GM10266 (cell line): ENCODE measurements around the gene ST14.

Experiments used
- DNase-seq: peaks from one replicate; pipeline ENCODE4 v3.0.0; 2012; ENCODE audit errors: extremely low spot score
- TF ChIP-seq, protein P1 (sequence below): IDR thresholded peaks from 2 replicates; pipeline ENCODE4 v1.5.1; 2012; ENCODE audit warnings: mild to moderate bottlenecking, low read depth; ENCODE audit not compliant: control insufficient read depth, insufficient read depth; ENCODE audit errors: missing control alignments

ST14 gene

DNA sequence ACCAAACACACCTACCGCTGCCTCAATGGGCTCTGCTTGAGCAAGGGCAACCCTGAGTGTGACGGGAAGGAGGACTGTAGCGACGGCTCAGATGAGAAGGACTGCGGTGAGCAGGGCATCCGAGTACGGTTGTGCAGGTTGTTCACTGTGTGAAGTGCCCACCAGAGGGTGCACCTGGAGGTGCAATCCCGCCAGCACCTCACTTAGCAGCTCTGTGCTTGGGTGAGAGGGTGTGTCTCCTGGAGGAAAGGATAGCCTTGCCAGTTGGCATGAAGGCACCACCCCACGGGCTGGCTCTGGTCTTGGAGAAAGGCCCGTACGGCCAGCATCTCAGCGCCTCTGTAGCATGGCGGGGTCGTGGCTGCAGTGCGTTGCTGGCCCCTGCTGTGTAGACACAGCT lies 39.4 kb downstream of the ST14 start:
- TF ChIP-seq, protein P1, sequence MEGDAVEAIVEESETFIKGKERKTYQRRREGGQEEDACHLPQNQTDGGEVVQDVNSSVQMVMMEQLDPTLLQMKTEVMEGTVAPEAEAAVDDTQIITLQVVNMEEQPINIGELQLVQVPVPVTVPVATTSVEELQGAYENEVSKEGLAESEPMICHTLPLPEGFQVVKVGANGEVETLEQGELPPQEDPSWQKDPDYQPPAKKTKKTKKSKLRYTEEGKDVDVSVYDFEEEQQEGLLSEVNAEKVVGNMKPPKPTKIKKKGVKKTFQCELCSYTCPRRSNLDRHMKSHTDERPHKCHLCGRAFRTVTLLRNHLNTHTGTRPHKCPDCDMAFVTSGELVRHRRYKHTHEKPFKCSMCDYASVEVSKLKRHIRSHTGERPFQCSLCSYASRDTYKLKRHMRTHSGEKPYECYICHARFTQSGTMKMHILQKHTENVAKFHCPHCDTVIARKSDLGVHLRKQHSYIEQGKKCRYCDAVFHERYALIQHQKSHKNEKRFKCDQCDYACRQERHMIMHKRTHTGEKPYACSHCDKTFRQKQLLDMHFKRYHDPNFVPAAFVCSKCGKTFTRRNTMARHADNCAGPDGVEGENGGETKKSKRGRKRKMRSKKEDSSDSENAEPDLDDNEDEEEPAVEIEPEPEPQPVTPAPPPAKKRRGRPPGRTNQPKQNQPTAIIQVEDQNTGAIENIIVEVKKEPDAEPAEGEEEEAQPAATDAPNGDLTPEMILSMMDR, result no peak
- DNase-seq, result no peak

DNA sequence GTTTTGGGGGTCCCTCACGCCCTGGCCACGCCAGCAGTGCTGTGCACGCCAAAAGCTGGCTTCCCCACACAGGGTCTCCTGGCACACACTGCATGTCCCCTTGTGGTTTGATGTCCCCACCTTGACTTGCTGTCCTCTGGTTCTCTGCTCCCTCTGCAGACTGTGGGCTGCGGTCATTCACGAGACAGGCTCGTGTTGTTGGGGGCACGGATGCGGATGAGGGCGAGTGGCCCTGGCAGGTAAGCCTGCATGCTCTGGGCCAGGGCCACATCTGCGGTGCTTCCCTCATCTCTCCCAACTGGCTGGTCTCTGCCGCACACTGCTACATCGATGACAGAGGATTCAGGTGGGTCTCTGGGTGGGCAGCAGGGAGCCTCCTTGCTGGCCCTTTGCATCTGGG lies 40.2 kb downstream of the ST14 start:
- TF ChIP-seq, protein P1, result no peak
- DNase-seq, result no peak

DNA sequence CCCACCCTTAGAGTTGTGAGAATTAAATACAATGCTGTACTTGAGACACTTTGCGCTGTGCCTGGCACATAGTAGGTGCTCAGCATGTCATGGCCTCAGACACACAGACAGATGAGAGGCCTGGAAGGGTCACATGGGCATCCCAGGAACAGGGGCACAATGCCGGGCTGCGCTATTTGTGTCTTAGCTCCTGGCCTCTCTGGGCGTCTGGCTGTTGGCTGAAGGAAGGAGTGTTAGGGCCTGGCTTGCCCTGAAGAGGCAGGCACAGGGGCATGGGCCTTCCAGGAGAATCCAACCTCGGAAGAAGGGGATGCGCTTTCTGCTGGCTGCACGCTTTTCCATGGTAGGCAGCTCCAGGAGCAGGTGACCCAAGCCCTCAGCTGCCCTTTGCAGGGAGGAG lies 41.4 kb downstream of the ST14 start:
- TF ChIP-seq, protein P1, result no peak

DNA sequence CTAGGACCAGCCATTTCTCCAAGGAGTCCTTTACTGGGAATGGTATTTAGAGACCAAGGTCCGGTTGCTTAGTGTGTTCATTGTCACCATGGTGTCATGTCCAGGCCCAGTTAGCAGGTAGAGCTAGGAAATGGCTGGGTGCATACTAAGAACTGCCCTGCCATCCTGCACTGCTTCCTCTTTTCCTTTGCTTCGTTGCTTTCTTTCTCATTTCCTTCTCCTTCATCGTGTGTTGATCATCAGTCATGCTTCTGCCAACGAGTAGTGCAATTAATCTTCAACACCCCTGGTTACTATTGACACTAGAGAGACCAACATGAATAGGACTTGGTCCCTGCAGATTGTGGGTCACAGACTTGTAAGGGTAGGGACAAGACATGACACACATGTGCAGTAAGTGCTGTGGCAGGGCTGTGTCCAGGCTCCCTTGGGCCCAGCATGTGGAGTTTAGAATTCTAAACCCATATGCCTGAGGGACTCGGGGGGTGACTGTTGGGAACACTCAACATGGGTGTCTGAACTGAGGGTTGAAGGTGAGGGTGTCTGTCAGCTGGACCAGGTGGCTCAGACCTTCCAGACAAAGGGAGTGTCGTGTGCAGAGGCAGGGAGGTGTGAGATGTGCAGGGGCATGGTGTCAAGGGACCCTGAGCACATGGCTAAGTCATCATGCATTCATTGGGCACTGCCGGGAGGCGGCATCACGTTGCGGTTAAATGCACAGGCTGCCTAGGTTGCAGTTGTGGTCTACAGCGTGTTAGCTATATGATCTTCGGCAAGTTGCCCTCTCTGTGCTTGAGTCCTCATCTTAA lies 42.6 kb downstream of the ST14 start:
- TF ChIP-seq, protein P1, result no peak

More for the DNA sequence above, 41.4 kb downstream of the ST14 start:
- no peak for DNase-seq

DNA sequence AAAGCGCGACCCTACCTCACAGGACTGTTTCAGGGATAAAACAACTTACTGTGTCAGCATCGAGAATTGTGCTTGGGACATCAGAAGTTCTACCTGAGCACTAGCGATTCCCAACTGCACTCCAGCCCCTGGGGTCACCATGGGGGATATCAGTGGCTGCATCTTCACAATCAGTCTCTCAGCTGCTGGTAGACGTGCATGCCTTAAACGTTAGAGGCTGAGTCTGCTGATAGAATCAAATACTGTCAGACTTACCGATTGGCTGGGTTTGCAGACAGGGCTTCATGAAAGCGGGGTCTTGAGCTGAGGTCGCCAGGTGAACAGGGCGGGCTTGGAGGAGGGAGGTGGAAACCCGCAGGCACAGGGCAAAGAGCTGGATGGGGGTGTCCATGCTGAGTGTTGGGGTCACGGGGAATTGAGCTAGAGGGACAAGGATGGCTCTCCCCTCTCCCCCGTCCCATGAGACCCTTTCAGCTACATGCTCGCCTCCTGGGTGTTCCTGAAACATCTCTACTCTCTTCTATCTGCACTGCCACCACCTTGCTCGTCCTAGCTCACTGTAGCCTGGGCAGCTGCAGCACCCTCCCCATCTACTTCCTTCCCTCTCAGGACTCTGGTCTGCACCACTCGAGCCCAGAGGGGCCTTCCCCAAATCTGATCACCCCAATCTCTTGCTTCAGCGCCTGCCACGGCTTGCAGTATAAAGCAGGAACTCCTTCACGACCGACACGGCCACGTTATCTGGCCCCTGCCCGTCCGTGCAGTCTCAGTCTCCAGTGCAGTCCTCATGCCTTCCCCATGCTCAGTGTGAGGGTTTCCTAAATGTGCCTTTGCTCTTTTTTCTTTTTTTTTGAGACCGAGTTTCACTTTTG lies 43.5 kb downstream of the ST14 start:
- TF ChIP-seq, protein P1, result no peak
- DNase-seq, result no peak

More for the DNA sequence above, 42.6 kb downstream of the ST14 start:
- DNase-seq, result no peak

DNA sequence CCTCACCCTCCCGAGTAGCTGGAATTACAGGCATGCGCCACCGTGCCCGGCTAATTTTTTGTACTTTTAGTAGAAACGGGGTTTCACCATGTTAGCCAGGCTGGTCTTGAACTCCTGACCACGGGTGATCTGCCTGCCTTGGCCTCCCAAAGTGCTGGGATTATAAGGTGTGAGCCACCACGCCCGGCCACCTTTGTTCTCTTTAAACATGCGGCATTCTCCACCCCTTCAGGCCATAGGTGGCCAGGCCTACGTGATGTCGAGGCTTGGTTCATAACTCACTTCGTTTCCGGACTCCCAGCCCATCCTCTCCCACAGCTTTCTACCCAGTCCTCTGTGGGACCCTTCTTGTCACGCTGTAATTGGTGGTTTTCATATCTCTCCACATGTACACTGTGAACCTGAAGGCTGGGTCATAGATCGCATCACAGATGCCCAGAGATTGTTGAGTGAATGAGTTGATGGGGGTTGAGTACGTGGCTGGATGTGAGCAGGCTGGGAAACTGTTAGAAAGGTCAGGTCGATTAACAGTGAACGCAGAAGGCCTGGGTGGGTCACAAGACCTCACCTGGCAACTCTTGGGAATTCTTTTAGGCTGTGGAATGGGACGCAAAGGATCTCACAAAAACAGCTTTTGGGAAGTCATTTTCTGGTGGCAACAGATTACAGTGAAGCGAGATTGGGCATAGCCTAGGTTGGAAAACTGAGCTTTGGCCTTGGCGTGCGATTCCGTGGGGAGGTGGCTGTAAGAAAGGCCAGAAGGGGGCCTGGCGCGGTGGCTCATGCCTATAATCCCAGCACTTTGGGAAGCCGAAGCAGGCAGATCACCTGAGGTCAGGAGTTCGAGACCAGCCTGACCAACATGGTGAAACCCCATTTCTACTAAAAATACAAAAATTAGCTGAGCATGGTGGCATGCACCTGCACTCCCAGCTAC lies 44.5 kb downstream of the ST14 start:
- TF ChIP-seq, protein P1, result no peak
- no peak for DNase-seq
